H9 (cell line): Measurements from ENCODE around the gene NPRL2. TPM values are rescaled to one million over a fixed set of nuclear protein-coding genes. Genes with fewer than 3 reads are reported as not detected.
A peak's percentile ranks its signal among the peaks of the same experiment; 100 is the strongest.

Experiments
- DNase-seq: peaks from one replicate; pipeline ENCODE4 v3.0.0-alpha.2; 2017
- H2AFZ ChIP-seq: one replicate; pipeline ENCODE4 v1.6.1; 2013; ENCODE audit warnings: mild to moderate bottlenecking, low read length, control low read depth, moderate library complexity
- H2AK5ac ChIP-seq: 2 replicates; pipeline ENCODE4 v1.6.1; 2013; ENCODE audit warnings: low read length, control low read depth, mixed read lengths; ENCODE audit not compliant: insufficient read length
- H2BK120ac ChIP-seq: one replicate; pipeline ENCODE4 v1.6.1; 2013; ENCODE audit warnings: low read depth, mild to moderate bottlenecking, low read length, control low read depth, inconsistent platforms; ENCODE audit not compliant: poor library complexity, severe bottlenecking
- H2BK12ac ChIP-seq: 2 replicates; pipeline ENCODE4 v1.6.1; 2013; ENCODE audit warnings: low read length, control low read depth, mixed read lengths, low read depth; ENCODE audit not compliant: insufficient read length
- H2BK15ac ChIP-seq: 2 replicates; pipeline ENCODE4 v1.6.1; 2013; ENCODE audit warnings: low read depth, low read length, control low read depth
- H2BK20ac ChIP-seq: one replicate; pipeline ENCODE4 v1.6.1; 2013; ENCODE audit warnings: low read depth, mild to moderate bottlenecking, low read length, control low read depth, inconsistent platforms; ENCODE audit not compliant: poor library complexity, severe bottlenecking
- H2BK5ac ChIP-seq: 2 replicates; pipeline ENCODE4 v1.6.1; 2013; ENCODE audit warnings: low read length, control low read depth, mixed read lengths; ENCODE audit not compliant: insufficient read length
- H3K14ac ChIP-seq: 2 replicates; pipeline ENCODE4 v1.6.1; 2013; ENCODE audit warnings: low read length, control low read depth; ENCODE audit not compliant: insufficient read depth
- H3K18ac ChIP-seq: 2 replicates; pipeline ENCODE4 v1.6.1; 2013; ENCODE audit warnings: low read depth, mild to moderate bottlenecking, mixed read lengths, low read length, control low read depth; ENCODE audit not compliant: insufficient read length
- H3K23ac ChIP-seq: 2 replicates; pipeline ENCODE4 v1.6.1; 2013; ENCODE audit warnings: low read length, control low read depth, mixed read lengths, low read depth; ENCODE audit not compliant: insufficient read length
- H3K23me2 ChIP-seq: 2 replicates; pipeline ENCODE4 v1.6.1; 2013; ENCODE audit warnings: low read depth, mild to moderate bottlenecking, mixed read lengths, low read length, control low read depth; ENCODE audit not compliant: insufficient read length, poor library complexity, severe bottlenecking
- H3K27ac ChIP-seq: 2 replicates; pipeline ENCODE4 v1.5.1; 2013; ENCODE audit warnings: low read length, control low read depth, mixed read lengths, low read depth; ENCODE audit not compliant: insufficient read length
- H3K27me3 ChIP-seq: 2 replicates; pipeline ENCODE4 v1.6.1; 2013; ENCODE audit warnings: low read length, control low read depth, inconsistent platforms; ENCODE audit not compliant: insufficient read depth
- H3K4ac ChIP-seq: 2 replicates; pipeline ENCODE4 v1.6.1; 2013; ENCODE audit warnings: low read depth, mild to moderate bottlenecking, control low read depth, inconsistent platforms, low read length, moderate library complexity
- H3K4me1 ChIP-seq: 2 replicates; pipeline ENCODE4 v1.6.1; 2013; ENCODE audit warnings: low read length, control low read depth, inconsistent platforms; ENCODE audit not compliant: insufficient read depth
- H3K4me2 ChIP-seq: 2 replicates; pipeline ENCODE4 v1.6.1; 2013; ENCODE audit warnings: low read length, control low read depth, mixed read lengths; ENCODE audit not compliant: insufficient read length, insufficient read depth
- H3K56ac ChIP-seq: 2 replicates; pipeline ENCODE4 v1.6.1; 2013; ENCODE audit warnings: low read depth, mild to moderate bottlenecking, mixed read lengths, low read length, control low read depth; ENCODE audit not compliant: insufficient read length
- H3K79me1 ChIP-seq: 2 replicates; pipeline ENCODE4 v1.6.1; 2013; ENCODE audit warnings: low read depth, mild to moderate bottlenecking, moderate library complexity, low read length, control low read depth, inconsistent platforms; ENCODE audit not compliant: insufficient read depth, poor library complexity, severe bottlenecking
- H3K79me2 ChIP-seq: 2 replicates; pipeline ENCODE4 v1.6.1; 2013; ENCODE audit warnings: low read length, control low read depth, inconsistent platforms; ENCODE audit not compliant: insufficient read depth
- H3K9ac ChIP-seq: 2 replicates; pipeline ENCODE4 v1.6.1; 2013; ENCODE audit warnings: low read length, control low read depth, mixed read lengths; ENCODE audit not compliant: insufficient read length; ENCODE audit errors: extremely low read depth
- H3K9me3 ChIP-seq: one replicate; pipeline ENCODE4 v1.6.1; 2013; ENCODE audit warnings: low read depth, low read length, inconsistent platforms; ENCODE audit not compliant: control insufficient read depth
- H3T11ph ChIP-seq: one replicate; pipeline ENCODE4 v1.6.1; 2013; ENCODE audit warnings: mild to moderate bottlenecking, low read length, control low read depth, inconsistent platforms
- H4K20me1 ChIP-seq: one replicate; pipeline ENCODE4 v1.6.1; 2013; ENCODE audit not compliant: control insufficient read depth, insufficient read length, insufficient read depth
- H4K5ac ChIP-seq: 2 replicates; pipeline ENCODE4 v1.6.1; 2013; ENCODE audit warnings: low read depth, mild to moderate bottlenecking, mixed read lengths, low read length, control low read depth; ENCODE audit not compliant: insufficient read length
- H4K8ac ChIP-seq: replicated peaks from 2 replicates; pipeline ENCODE4 v1.6.1; 2013; ENCODE audit warnings: low read length, control low read depth, mixed read lengths, low read depth; ENCODE audit not compliant: insufficient read length
- H4K91ac ChIP-seq: 2 replicates; pipeline ENCODE4 v1.6.1; 2013; ENCODE audit warnings: low read depth, mild to moderate bottlenecking, moderate library complexity, mixed read lengths, low read length, control low read depth; ENCODE audit not compliant: insufficient read length
- H3K27ac Mint-ChIP-seq, 3 experiments: 2 replicates in 2 of 3; 3 replicates in 1 of 3; pipeline ENCODE4 v1.8.0; 2020 to 2021; ENCODE audit warnings: mixed read lengths in 3 of 3, mild to moderate bottlenecking in 1 of 3, moderate library complexity in 1 of 3
- H3K27me3 Mint-ChIP-seq: 2 replicates; pipeline ENCODE4 v1.8.0; 2021; ENCODE audit warnings: low read depth, mild to moderate bottlenecking, moderate library complexity, mixed read lengths
- H3K36me3 Mint-ChIP-seq, 3 experiments: 2 replicates in 2 of 3; 3 replicates in 1 of 3; pipeline ENCODE4 v1.8.0; 2020 to 2021; ENCODE audit warnings: low read depth in 3 of 3, mixed read lengths in 3 of 3; ENCODE audit not compliant: insufficient read depth in 1 of 3
- H3K4me1 Mint-ChIP-seq, 2 experiments: 2 replicates each; pipeline ENCODE4 v1.8.0; 2020; ENCODE audit warnings: mixed read lengths in 2 of 2
- H3K4me3 Mint-ChIP-seq, 2 experiments: 2 replicates in 1 of 2; 3 replicates in 1 of 2; pipeline ENCODE4 v1.8.0; 2020 to 2021; ENCODE audit warnings: mild to moderate bottlenecking in 2 of 2, mixed read lengths in 2 of 2, moderate library complexity in 1 of 2
- H3K9me3 Mint-ChIP-seq, 2 experiments: 2 replicates in 1 of 2; 3 replicates in 1 of 2; pipeline ENCODE4 v1.8.0; 2020; ENCODE audit warnings: mild to moderate bottlenecking in 2 of 2, mixed read lengths in 2 of 2, moderate library complexity in 1 of 2
- CTCF ChIP-seq: fragments of 200-600 bp; sonication (generic); conservative IDR thresholded peaks from 3 replicates; pipeline ENCODE4 v1.8.0; 2021; ENCODE audit warnings: antibody characterized with exemption, mild to moderate bottlenecking
- WGBS: extraction: QIAGEN DNeasy Blood & Tissue Kit; methylation state at CpG from one replicate; pipeline ENCODE4 v1.1.7; 2013; ENCODE audit warnings: missing lambda C conversion rate, low lambda C conversion rate, mixed read lengths; ENCODE audit not compliant: insufficient read length; ENCODE audit errors: extremely low coverage; 5-methylcytosine and 5-hydroxymethylcytosine counted together
- long read RNA-seq: library from polyadenylated mRNA; unstranded; transcript quantifications from one replicate; pipeline ENCODE4 v2.0.0, GENCODE V29; 2020
- total RNA-seq: library from RNA; stranded (reverse); gene quantifications from 2 replicates; pipeline ENCODE4 v1.2.1, GENCODE V29; 2021

Gene NPRL2
- total RNA-seq = 23.0 and 23.4 TPM in 2 replicates
- long read RNA-seq, transcript NPRL2-201 (11 exons, 1,700 nt) = major isoform, 101 of 192 reads
- long read RNA-seq, partial matches to known transcripts = 6 of 192 reads
- long read RNA-seq, other reads (novel, unspliced or antisense) = 83 of 192 reads

- no peaks in the 10 kb centered on the region for H3K9me3 Mint-ChIP-seq
- no peak within 1 kb of the TSS for H3K56ac ChIP-seq
- H4K5ac ChIP-seq = no peak within 1 kb of the TSS
- peak within 1 kb of the TSS; percentile 14; the same call in 1 of the 2 replicates for H3K14ac ChIP-seq
- H3T11ph ChIP-seq = no peak within 1 kb of the TSS
- H2BK15ac ChIP-seq = no peak within 1 kb of the TSS
- peaks cover 18% of the 10 kb centered on the region in 2 experiments for H3K4me1 Mint-ChIP-seq
- H3K9ac ChIP-seq = peak within 1 kb of the TSS; percentile 40
- peak; percentile 96 for DNase-seq
- peak within 1 kb of the TSS; percentile 81 to 97 (median 89); a peak in 5 of 7 replicates for H3K27ac Mint-ChIP-seq
- H3K23ac ChIP-seq = no peak within 1 kb of the TSS
- H3K79me2 ChIP-seq = no peaks in the 10 kb centered on the region
- no peaks in the 10 kb centered on the region for H4K20me1 ChIP-seq
- H3K27me3 Mint-ChIP-seq = peaks cover 11% of the 10 kb centered on the region
- no peak within 1 kb of the TSS for H4K8ac ChIP-seq
- H2BK5ac ChIP-seq = no peak within 1 kb of the TSS
- H3K4ac ChIP-seq = no peak within 1 kb of the TSS
- H4K91ac ChIP-seq = no peak within 1 kb of the TSS
- peak within 1 kb of the TSS; percentile 76 for H3K18ac ChIP-seq
- peaks cover 13% of the 10 kb centered on the region for H3K23me2 ChIP-seq
- no peaks in the 10 kb centered on the region for H3K79me1 ChIP-seq
- peak within 1 kb of the TSS; percentile 74 for H3K4me2 ChIP-seq
- no peak within 1 kb of the TSS for H3K27ac ChIP-seq
- H2BK12ac ChIP-seq = no peak within 1 kb of the TSS
- no peaks in the 10 kb centered on the region for H3K9me3 ChIP-seq
- no peak within 1 kb of the TSS for H2BK20ac ChIP-seq
- H2AFZ ChIP-seq = no peak within 1 kb of the TSS
- H3K27me3 ChIP-seq = no peaks in the 10 kb centered on the region
- WGBS = no CpG with 5 or more reads among the region's 64 CpGs
- no peak within 1 kb of the TSS for H2BK120ac ChIP-seq
- no peaks in the 10 kb centered on the region; the same call in 1 of the 2 replicates for H3K4me1 ChIP-seq
- no peak within 1 kb of the TSS for H2AK5ac ChIP-seq
- H3K36me3 Mint-ChIP-seq = peaks cover 16 to 35% (median 27%) of the 10 kb centered on the region in 3 experiments; a peak in 6 of 7 replicates
- H3K4me3 Mint-ChIP-seq = peak within 1 kb of the TSS; percentile 94 to 96
- no peak for TF ChIP-seq CTCF
Observed at GRCh38 chr3:50350527-50351322, at the start of gene NPRL2, which contains the start of gene CYB561D2. TSS of gene NPRL2 (minus strand) at chr3:50350775. CDS start at chr3:50350652, 123 bp downstream. TSS of gene CYB561D2 (plus strand) at chr3:50350862. CDS start at chr3:50351434, 572 bp downstream.
